GM19452 (cell line): ENCODE data around the gene RPS6KL1.

ENCODE experiments used
- ATAC-seq: cut with Tn5 transposase; IDR thresholded peaks from one replicate; pipeline ENCODE4 v1.9.1; 2021; ENCODE audit not compliant: unreplicated experiment

Gene RPS6KL1

DNA sequence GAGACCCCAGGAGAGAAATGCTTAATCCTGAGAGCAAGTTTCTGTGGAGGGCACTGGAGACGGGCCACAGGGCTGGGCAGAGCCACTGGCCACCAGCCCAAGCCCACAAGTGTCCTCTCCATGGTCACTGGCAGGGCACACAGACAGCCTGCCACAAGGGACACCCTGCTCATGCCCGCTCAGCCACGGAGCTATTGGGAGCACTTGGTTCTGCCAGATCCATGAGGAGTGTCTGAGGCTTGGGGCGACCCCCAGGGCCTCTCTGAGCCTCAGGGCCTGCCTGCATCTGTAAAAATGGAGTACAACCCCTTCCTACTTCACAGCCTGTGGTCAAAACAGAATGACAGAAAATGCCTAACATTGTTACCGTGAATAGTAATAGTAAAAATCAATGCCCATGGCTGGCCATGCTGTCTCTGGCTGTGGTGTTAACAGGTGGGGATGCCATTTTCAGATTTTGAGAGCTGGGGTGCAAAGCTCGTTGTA, 29.2 kb upstream of the RPS6KL1 start:
- no peak for ATAC-seq

DNA sequence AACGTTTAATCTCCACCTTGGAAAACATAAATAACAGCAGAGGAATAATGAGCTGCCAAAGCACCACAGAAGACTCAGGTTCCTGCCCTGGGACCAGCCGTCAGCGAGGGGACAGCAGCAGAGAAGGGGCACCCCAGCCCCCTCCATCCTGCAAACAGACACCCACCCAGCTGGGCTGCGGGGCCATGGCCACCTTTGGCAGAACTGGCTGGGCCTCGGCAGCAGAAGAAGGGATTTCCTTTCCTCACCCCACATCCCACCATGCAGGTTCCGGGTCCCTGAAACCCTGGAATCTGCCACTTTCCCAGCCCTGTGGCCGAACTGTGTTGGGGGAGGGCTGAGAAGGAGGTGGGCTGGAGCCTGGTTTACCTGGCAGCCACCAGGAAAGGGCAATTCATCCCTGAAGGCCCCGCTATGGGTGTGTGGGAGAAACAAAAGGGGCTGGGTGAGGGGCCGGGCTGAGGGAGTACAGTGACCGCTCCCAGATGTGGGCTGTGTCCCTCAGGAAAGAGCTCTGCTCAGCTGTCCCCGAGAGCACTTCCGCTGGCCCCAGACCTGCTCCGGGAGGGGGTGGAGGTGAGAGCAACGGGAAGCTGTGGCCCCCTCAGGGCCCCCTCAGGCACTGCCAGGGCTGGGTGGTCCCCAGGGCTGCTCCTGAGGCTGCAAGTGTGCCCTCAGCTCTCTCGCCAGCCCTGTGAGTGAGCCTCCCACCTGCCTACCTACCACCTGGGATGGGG, 28.6 kb upstream of the RPS6KL1 start:
- ATAC-seq, result no peak

DNA sequence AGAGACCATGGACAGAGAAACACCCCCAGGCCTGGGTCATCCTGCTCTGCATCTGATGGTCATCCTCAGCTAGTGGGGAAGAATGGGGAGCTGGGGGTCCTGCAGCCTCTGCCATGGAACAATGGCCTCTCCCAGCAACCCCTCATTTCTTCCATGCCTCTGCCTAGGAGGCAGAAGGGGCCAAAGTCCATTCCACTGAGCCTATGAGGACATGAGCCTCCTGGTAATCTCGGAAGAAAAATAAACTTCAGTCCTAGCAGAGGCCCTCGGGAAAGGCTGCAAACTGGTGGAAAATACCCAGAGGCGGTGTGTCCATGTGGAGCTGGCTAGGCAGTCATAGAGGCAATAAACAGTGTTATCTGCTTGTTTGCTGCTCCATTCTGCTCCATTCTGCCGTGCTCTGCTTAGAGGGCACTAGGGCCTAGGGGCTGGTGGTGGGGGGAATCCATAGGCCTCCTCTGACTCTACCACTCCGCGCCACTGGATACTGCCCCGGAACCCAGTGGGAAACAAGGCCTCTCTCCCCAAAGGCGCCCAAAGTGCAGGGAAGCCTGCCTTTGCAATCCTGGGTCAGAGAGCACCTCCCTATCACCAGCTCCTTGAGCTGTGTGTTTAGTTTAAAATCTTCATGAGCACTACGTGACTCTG, 27.9 kb upstream of the RPS6KL1 start:
- ATAC-seq, result no peak

DNA sequence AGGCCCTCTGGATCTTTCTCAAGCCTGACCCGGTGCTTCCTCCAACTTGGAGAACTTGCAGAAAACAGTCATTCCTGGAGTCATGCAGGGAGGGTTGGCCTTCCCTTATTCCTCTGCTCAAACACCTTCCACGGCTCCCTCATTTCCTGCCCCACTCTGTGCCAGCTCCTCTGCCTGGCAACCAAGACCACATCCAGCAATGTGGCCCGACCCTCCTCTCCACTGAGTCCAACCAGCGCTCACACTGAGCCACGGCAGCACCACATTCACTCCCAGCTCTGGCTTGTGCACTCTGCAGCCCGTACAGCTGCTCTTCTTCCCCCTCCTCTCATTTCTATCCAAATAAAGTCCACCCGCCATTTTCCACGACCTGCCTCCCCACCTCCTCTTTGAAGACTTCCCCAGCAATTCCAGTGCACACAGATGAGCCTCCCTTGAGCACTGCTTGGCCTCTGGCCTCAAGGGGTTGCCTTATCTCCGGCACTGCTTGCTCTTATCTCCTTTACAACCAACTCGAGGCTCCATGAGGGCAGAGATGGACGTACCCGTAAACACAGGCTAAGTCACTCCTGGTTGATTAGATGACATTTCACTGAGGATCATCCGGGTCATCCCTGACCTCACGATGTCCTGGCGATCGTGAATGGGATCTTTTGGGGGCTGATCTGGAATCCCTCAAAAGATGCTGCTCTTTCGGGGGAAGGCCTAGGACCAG, 27.0 kb upstream of the RPS6KL1 start:
- no peak for ATAC-seq

DNA sequence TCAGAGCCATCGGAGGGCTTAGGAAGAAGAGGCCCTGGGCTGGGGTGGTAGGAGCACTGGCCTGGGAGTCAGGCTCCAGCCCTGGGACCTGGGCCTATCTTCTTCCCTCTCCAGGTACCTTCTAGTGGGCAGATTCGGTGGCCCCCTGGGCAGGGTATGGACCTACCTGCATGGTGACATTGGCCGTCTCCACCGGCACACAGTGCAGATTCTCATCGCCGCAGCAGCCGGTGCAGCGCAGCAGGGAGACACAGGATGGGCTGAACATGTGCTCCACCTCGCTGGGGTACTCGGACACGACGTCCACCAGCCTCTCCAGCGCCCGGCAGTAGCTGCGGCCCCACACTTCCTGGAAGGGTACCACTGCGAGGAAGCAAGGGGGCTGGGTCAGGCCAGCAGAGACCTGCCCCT, 26.1 kb upstream of the RPS6KL1 start:
- no peak for ATAC-seq

DNA sequence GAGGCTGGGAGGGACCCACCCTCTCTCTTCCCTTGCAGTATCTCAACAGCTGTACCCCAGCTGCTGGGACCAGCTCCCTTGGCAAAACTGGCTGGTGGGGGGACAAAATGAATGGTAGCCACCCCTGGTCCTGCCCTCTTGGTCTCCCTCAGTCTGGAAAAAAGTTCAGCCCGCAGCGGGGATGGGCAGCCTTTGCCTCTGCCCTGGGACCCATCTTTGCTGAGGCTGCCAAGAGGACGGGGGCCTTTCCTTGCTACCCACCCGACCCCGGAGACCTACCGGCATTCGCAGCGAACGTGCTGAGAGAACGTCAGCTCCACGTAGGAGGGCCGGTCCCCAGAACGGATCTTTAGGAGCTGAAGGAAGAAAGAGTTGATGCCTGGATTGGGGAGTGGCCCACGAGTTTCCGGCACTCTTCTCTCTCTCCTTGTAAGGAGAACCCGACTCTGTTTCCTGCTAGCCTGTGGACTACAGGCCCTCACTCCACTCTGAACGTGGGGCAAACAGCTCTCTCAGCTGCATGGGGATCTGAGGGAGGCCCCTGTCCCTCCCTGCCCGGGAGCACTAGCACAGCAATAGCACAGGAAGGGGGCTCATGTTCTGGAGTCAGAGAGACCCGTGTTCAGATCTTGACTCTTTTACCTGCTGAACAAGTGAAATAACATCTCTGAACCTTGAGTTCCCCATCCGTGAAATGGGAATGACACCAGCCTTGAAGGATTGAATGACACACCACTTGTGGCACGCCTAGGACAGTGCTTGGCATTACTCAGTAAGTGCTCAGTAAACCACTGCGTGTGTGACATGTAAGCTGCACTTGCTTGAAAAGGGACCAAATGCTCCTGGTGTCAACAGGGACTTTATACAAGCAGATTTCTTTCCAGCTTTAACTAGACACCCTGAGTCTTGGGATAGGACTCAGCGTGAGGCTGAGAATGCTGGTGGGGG, 25.4 kb upstream of the RPS6KL1 start:
- no peak for ATAC-seq

DNA sequence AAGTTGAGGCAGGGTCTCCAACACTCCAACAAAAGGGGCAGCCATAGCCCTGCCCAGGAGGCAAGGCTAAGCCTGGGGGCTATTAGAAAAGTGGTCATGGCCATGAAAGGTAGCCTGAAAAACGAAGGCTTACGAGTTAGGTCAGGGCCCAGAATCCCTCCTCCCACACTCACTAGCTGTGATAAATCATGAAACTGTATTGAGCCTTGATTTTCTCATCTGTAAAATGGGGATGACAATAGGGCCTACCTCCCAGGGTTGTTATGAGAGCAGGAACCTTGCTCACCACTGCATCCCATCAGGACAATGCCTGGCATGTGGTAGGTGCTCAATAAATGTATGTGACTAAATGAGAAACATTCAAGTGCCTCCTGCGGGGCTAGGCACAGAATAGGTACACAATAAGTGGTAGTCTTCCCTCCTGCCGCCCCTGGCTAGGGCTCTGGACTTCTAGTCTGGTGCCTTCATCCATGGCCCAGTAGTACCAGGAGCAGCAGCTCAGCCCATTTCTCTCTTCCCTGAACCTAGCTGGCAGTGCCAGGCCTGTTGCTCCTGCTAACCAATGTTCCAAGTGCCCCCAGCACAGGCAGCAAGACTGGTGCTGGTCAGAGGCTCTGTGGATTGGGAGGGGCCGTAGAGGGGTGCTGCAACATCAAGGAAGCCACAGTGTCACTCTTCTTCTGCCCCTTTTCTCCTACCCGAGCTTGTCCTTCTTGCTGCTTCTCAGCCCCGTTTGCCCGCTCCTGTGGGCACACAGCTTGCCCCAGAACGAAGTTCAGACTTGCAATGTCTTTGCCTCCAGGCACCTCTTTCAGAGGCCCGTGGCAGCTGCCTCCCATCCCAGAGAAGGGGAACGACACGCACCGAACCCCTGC, 24.5 kb upstream of the RPS6KL1 start:
- ATAC-seq, result no peak

DNA sequence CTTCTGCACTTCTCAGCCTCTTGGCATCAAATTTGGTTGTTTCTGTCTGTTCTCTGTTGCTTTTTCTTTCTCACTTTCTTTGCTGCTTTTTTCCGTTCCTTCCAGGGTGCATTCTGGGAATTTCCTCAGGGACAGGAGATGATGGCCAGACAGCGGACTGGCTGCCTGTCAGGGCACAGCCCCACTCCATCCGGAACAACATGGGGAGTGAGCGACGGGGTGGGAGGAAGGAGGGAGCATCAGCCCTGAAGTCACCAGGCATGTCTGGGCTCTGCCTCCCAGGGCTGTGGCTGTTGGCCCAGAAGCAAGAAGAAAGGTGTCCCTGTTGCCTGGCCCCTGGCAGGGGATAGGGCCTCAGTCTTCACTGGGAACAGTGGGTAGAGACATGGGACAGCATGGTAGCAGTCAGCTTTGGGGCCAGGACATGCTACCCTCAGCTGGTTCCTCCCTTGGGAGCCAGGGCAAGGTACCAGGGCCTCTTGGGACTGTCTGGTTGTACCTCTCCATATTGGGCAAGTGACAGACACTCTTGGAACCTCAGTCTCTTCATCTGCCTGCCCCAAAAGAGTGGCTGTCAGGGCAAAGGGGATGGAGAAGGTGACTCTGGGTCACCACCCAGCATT, 23.7 kb upstream of the RPS6KL1 start:
- no peak for ATAC-seq

DNA sequence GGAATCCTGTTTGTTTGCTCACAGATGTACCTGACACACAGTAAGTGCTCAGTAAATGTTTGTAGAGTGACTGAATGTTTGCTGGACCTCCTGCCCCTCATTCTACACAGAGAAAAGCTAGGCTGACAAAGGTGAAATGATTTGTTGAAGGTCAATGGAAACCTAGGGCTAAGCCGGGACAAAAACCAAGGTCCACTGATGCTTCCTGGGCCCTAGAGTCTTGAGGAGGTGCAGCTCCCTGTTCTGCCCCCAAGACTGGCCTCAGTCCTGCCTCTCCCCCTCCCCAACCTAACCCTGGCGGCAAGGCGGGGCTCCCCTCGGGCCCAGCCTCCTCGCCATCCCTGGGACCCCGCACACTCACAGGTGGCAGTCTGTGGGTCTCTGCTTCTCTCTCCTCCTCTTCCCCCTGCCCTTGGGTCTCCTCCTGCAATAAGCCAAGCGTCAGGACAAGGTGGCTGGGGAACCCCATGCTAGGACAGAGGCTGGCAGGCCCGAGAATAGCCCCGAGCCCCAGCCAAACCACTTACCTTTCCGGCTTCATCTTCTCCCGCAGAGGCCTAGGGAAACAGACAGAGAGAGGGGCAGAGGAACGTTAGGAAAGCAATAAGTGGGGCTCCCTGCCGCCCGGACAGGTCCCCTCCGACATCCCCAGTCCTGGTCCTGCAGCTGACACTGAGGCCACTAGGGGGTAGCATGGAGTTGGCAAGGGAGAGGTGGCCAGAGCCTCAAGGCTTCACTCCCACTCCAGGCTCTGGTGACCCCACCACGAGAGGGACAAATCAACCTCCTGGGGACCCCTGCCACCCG, 23.0 kb upstream of the RPS6KL1 start:
- ATAC-seq, result no peak

DNA sequence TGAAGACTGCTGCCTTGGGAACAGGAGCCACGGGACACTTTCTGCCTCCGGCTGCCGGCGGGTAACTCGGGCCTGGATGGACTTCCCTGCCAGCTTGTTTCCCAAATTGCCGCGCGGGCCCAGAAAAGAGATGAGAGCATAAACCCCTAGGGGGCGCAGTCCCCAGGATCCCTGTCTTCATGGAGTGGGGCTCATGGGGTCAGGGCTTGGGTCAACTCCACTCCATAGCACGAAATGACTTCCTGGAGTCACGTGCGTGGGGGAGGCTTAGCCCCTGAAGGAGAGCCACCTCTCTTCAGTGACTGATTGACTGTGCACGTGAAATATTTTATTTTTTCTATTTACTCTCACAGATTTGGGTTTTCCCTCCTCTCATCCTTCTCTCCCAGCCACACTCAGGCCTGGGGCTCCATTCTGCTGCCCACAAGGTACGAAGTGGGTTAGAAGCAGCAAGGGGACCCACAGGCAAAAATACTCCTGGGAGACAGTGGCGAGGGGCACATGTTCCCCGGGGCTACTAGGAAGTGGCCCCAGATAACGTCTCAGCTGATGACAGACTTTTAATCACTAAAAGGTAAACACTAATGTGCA, 22.3 kb upstream of the RPS6KL1 start:
- ATAC-seq, result no peak

DNA sequence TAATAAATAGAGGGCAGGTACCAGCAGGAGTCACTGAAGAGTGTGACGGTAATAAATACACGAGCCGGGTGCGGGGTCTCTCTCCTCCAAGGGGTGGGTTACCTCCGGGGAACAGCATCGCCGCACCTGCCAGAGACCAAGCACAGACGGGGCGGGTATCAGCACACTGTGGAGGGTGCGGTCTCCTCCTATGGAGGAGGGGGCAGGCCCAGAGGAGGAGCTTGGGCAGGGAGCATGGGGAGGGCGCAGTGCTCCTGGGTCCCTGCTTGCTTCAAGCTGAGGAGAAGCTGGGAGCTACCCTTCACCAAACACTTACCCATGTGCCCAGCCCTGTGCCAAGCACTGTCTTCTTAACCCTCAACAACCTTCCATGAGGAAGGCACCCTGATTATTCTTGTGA, 19.5 kb upstream of the RPS6KL1 start:
- ATAC-seq, result no peak

DNA sequence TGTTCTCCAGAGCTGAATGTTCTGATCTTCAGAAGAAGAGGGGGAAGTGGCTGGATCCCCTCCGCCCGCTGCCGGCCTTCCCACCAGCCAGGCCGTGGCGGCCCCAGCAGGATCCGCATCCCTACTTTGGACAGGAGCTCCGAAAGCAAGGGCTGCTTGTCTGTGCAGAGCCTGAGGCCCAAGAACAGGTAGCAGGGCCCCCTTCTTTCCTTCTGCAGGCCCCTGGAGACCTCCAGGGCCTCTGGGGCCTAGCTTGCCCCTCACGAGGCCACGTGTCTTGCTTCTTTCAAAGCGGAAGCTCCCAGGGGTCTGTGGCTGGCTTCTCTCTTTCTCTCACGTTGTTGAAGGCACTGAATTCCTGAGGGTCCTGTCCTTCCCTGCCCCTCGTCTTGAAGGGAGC, 19.1 kb upstream of the RPS6KL1 start:
- ATAC-seq, result no peak

DNA sequence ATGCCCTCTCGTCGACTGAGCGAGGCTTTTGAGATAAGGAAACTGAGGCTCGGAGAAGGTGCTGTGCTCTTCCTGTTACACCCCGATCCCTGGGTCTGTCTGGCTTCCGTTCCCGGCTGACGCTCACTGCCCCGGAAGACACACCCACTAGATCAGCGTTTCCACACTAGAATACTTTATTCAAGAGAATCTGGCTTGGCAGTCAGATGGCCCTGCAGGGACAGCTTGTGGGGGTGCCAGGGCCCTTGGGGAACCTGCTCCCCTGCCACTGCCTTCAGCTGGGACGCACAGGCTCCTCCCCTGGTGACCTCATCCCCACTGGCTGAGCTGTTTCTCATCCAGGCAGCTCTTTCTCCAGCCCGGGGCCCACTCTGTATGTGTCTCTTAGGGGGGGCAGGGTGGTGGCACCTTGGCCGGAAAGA, 18.6 kb upstream of the RPS6KL1 start:
- ATAC-seq, result no peak

DNA sequence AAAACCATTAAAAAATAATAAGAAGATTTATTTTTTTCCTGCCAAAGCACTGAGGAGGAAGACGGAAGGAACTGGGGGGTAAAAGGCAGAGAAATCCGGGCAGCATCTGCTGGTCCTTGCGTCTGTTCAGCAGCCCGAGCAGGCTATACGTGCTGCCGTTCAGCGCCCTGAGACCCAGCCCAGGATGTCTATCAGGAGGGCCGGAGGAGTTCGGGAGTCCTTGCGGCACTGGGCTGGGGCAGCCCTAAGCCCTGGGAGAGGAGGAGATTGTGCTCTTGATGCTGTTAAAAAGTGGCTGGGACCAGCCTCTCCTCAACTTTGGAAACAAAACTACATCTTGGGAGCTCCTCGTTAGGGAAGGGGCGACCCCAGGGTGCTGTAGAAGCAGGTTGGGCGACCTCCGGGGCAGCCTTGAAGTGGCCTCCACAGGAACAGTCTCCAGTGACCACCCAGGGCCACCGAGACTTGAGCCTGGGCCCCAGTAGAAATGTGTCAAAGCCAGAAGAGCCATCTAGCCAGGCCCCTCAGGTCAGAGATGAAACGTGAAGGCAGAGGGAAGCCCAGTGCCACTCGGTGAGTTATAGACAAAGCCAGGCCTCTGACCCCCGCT, 18.0 kb upstream of the RPS6KL1 start:
- no peak for ATAC-seq

DNA sequence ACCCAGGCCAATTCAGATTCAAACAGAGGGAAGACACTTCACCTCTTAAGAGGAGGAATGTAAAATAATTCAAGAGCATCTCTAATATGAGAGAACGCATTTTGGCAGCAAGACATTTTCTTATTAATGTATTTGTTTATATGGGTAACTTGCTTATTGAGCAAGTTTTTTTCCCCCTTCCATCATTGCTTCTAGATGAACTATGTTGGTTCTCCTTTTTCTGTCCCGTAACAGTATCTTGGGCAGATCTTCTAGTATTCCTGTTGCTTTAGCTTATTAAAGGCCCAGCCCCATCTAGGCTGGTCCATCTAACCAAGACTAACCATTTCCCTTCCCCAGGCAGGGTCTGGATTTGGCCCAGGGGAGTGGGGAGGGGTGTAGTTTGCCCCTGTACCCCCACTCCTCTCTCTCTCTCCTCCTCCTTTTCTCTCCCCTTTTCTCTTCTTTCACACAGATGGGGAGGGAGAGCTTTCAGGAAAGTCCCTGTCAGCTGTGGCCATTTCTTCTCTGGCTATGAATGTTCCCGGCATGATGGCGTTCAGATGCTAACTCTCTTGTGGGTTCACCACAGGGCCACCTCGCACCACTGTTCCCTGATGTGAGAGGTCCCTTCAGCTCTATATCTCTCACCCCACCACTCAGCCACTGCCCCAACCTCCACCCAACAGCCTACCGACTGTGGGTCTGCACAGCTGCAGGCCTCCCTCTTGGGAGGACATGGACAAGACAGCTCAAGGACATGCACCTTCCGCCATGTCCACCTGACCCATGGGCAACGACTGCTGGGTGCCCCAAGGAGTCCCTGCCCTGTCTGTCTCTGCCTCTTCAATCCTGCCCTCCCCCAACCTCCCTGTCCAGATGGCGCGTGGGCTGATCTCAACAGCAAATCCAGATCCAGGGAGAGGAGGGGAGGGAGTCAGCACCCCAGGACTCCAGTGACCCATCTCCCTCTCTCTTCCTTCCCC, 15.8 kb upstream of the RPS6KL1 start:
- ATAC-seq, result no peak

DNA sequence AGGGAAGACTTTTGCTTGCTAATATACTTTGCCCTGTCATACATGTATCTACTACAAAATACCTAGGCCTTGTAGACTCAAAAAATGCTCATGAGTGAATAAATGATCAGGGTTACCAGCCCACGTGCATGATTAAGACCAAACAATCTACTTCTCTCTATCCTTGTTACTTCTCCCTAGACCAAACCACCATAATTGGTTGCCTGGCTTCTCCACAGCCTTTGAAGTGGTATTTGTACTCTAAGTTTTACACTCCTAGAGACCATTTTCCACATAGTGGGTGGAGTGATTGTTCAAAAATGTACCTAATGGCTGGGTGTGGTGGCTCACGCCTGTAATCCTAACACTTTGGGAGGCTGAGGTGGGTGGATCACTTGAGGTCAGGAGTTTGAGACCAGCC, 14.1 kb upstream of the RPS6KL1 start:
- no peak for ATAC-seq

DNA sequence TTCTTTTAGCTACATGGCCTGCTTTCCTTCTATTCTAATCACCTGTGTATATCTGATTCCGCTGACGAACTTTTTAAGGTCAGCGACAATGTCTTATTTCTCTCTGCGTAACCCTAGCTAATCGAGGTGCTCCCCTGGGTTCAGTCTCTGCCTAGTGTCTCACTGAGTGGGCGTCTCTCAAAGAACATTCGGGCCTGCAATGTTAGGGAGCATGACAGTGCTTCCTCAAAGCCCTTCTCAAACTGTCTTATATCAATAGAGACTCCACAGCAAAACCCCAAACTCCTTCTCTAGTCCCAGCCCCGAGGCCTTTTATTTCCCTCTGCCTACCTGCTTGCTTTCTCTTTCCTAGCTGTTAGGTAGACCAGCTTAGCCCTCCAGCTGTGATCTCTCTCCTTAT, 13.7 kb upstream of the RPS6KL1 start:
- ATAC-seq, result no peak
